SU-DHL-6 (cell line): ENCODE measurements around the gene C19orf44.

ENCODE experiments used
- H2AFZ ChIP-seq: fragments of 200-600 bp; sonication (generic); 2 replicates; pipeline ENCODE4 v1.6.1; 2014; ENCODE audit warnings: low read depth, mild to moderate bottlenecking, moderate library complexity, mixed read lengths, antibody characterized with exemption, low read length; ENCODE audit not compliant: severe bottlenecking
- H3F3A ChIP-seq: fragments of 200-600 bp; shearing (Covaris generic); 2 replicates; pipeline ENCODE4 v1.6.0; 2016; ENCODE audit warnings: antibody characterized with exemption, mild to moderate bottlenecking; ENCODE audit not compliant: insufficient read depth
- H3K27ac ChIP-seq: fragments of 200-600 bp; sonication (generic); 2 replicates; pipeline ENCODE4 v1.5.1; 2016; ENCODE audit warnings: low read depth, mild to moderate bottlenecking, low read length, moderate library complexity, mixed read lengths
- H3K27me3 ChIP-seq: fragments of 200-600 bp; sonication (generic), shearing (Covaris generic); 2 replicates; pipeline ENCODE4 v1.6.0; 2014; ENCODE audit warnings: mild to moderate bottlenecking, low read length
- H3K36me3 ChIP-seq: fragments of 200-600 bp; sonication (generic); 2 replicates; pipeline ENCODE4 v1.6.1; 2014; ENCODE audit warnings: mild to moderate bottlenecking, low read length, mixed read lengths
- H3K4me2 ChIP-seq: fragments of 300-600, 200-600 bp; shearing (Covaris generic), sonication (generic); 2 replicates; pipeline ENCODE4 v1.6.0; 2014; ENCODE audit warnings: low read length, low read depth, mild to moderate bottlenecking; ENCODE audit not compliant: poor library complexity, severe bottlenecking
- H3K4me3 ChIP-seq: fragments of 200-600 bp; sonication (generic); 2 replicates; pipeline ENCODE4 v1.5.1; 2014; ENCODE audit warnings: antibody characterized with exemption, low read length, mild to moderate bottlenecking, mixed read lengths; ENCODE audit not compliant: insufficient read depth, poor library complexity, severe bottlenecking
- H3K79me2 ChIP-seq: fragments of 200-600 bp; sonication (generic); 2 replicates; pipeline ENCODE4 v1.6.1; 2014; ENCODE audit warnings: mild to moderate bottlenecking, low read length, moderate library complexity; ENCODE audit not compliant: insufficient read depth
- H3K9ac ChIP-seq: fragments of 200-600 bp; sonication (generic); 2 replicates; pipeline ENCODE4 v1.7.0; 2014; ENCODE audit warnings: mild to moderate bottlenecking, low read length
- H3K9me2 ChIP-seq: fragments of 200-600 bp; sonication (generic); replicated peaks from 2 replicates; pipeline ENCODE4 v1.6.1; 2014; ENCODE audit warnings: low read length; ENCODE audit not compliant: insufficient read depth
- H3K9me3 ChIP-seq: fragments of 200-600 bp; sonication (generic); 2 replicates; pipeline ENCODE4 v1.6.1; 2014; ENCODE audit warnings: low read length, mixed read lengths; ENCODE audit not compliant: insufficient read depth
- H4K20me1 ChIP-seq: fragments of 200-600 bp; sonication (generic); 2 replicates; pipeline ENCODE4 v1.6.1; 2014; ENCODE audit warnings: low read depth, mild to moderate bottlenecking, antibody characterized with exemption, low read length, moderate library complexity, mixed read lengths
- CTCF ChIP-seq: fragments of 200-600 bp; sonication (generic); IDR thresholded peaks from one replicate; pipeline ENCODE4 v1.5.1; 2017; ENCODE audit warnings: antibody characterized with exemption, mild to moderate bottlenecking, low read length, moderate library complexity; ENCODE audit not compliant: insufficient read depth, poor library complexity, severe bottlenecking
- EZH2phosphoT487 ChIP-seq: fragments of 200-600 bp; sonication (generic), shearing (Covaris generic); conservative IDR thresholded peaks from 2 replicates; pipeline ENCODE4 v1.6.1; 2018; ENCODE audit warnings: mild to moderate bottlenecking, antibody characterized with exemption, low read length, moderate library complexity, mixed read lengths

C19orf44 gene

GRCh38 chr19:16472992-16473391 is 23.2 kb upstream of the C19orf44 start:
- Histone ChIP-seq H3K9me2 (no peaks in the 10 kb centered on the region), H2AFZ (no peak overlapping the region), H3K27me3 (no peaks in the 10 kb centered on the region), H3K27ac (no peak overlapping the region), H3F3A (0 out of 2 replicates have a peak, but pooled peaks cover 2% of the 10 kb centered on the region), H3K36me3 (no peaks in the 10 kb centered on the region), H3K9me3 (no peaks in the 10 kb centered on the region), H4K20me1 (no peaks in the 10 kb centered on the region), H3K4me2 (no peak overlapping the region), H3K9ac (no peak overlapping the region), H3K4me3 (no peak overlapping the region), H3K79me2 (peaks cover 37% of the 10 kb centered on the region)
- no peak for TF ChIP-seq EZH2phosphoT487
- no peak for TF ChIP-seq CTCF

- Histone ChIP-seq H3F3A (no peaks in the 10 kb centered on the region), H3K36me3 (no peaks in the 10 kb centered on the region), H3K9ac (no peak overlapping the region), H3K9me2 (no peaks in the 10 kb centered on the region), H4K20me1 (no peaks in the 10 kb centered on the region), H3K79me2 (peaks cover 27% of the 10 kb centered on the region), H3K4me2 (no peak overlapping the region), H3K27ac (no peak overlapping the region), H3K27me3 (no peaks in the 10 kb centered on the region), H2AFZ (no peak overlapping the region), H3K9me3 (no peaks in the 10 kb centered on the region), H3K4me3 (no peak overlapping the region)
- TF ChIP-seq CTCF (no peak), EZH2phosphoT487 (no peak)
Measured at GRCh38 chr19:16473875-16474392, 22.3 kb upstream of the C19orf44 start.

- H3K36me3 ChIP-seq, result no peaks in the 10 kb centered on the region
Measured at GRCh38 chr19:16476401-16476800, 19.8 kb upstream of the C19orf44 start.

More at GRCh38 chr19:16476401-16476800, 19.8 kb upstream of the C19orf44 start:
- no peak overlapping the region for H2AFZ ChIP-seq
- H3K9me3 ChIP-seq, result no peaks in the 10 kb centered on the region
- no peaks in the 10 kb centered on the region for H3F3A ChIP-seq
- no peak for TF ChIP-seq CTCF
- H3K27ac ChIP-seq, result no peak overlapping the region
- H3K9me2 ChIP-seq, result no peaks in the 10 kb centered on the region
- no peak overlapping the region for H3K9ac ChIP-seq
- no peaks in the 10 kb centered on the region for H4K20me1 ChIP-seq
- H3K79me2 ChIP-seq, result peaks cover 3% of the 10 kb centered on the region
- no peaks in the 10 kb centered on the region for H3K27me3 ChIP-seq
- H3K4me3 ChIP-seq, result no peak overlapping the region
- H3K4me2 ChIP-seq, result no peak overlapping the region
